Measurements from ENCODE around the gene RGS19. TPM values are rescaled to one million over a fixed set of nuclear protein-coding genes. Genes with fewer than 3 reads are reported as not detected.

The RGS19 gene
- polyA plus RNA-seq, 1 donor (not counting 4 experiments of a cell fraction or from before 2014, with no cell fraction given) = 11.8 TPM

GRCh38 chr20:64072498-64073063 lies 6.7 kb downstream of the RGS19 start:
- Histone ChIP-seq H3K4me3 (ENCODE audit: control insufficient read depth in 2 of 3, extremely low read depth in 1 of 3, insufficient read depth in 2 of 3, low read depth in 1 of 3, low read length in 3 of 3) (no peak overlapping the region), H3K36me3 (ENCODE audit: control insufficient read depth in 2 of 2, extremely low read depth in 1 of 2, insufficient read depth in 2 of 2, low read length in 2 of 2) (peaks cover 0 to 10% of the 10 kb centered on the region in 2 experiments), H3K27ac (ENCODE audit: control insufficient read depth, insufficient read depth, low read length) (no peak overlapping the region), H2AFZ (ENCODE audit: control insufficient read depth, low read length) (no peak overlapping the region), H3K9me3 (ENCODE audit: control insufficient read depth, low read depth, low read length) (no peaks in the 10 kb centered on the region), H3K4me2 (ENCODE audit: control insufficient read depth, extremely low read depth, insufficient read depth, low read depth, low read length) (no peak overlapping the region), H3K79me2 (ENCODE audit: control insufficient read depth, insufficient read depth, low read length) (no peaks in the 10 kb centered on the region), H3K4me1 (ENCODE audit: control insufficient read depth, extremely low read depth, insufficient read depth, low read length) (no peaks in the 10 kb centered on the region), H3K27me3 (ENCODE audit: control insufficient read depth, extremely low read depth, insufficient read depth, low read length) (no peaks in the 10 kb centered on the region), H4K20me1 (ENCODE audit: control insufficient read depth, extremely low read depth, insufficient read depth, low read length) (no peaks in the 10 kb centered on the region), H3K9me1 (ENCODE audit: control insufficient read depth, extremely low read depth, insufficient read depth, low read length) (no peaks in the 10 kb centered on the region), H3K9ac (ENCODE audit: control insufficient read depth, extremely low read depth, insufficient read depth, low read length) (no peak overlapping the region)
- TF ChIP-seq CTCF (optimal IDR thresholded peaks at IDR 0.05 in 1 of 3, IDR thresholded peaks at IDR 0.05 in 1 of 3, conservative IDR thresholded peaks at IDR 0.05 in 1 of 3; ENCODE audit: extremely low read depth in 1 of 3, insufficient read depth in 2 of 3, low read length in 3 of 3) (no peak), EZH2 (IDR thresholded peaks at IDR 0.05; ENCODE audit: low read length) (no peak)
- no peak for DNase-seq (ENCODE audit: low read depth, low spot score)
- dilution Hi-C loops (cut with MboI; ENCODE audit: extremely low pct_ligation_motif_present, low sequenced_read_pairs) = no loop called here
- FAIRE-seq = no peak

GRCh38 chr20:64071341-64072332 lies 7.7 kb downstream of the RGS19 start:
- Histone ChIP-seq H3K4me1 (ENCODE audit: control insufficient read depth, extremely low read depth, insufficient read depth, low read length) (peaks cover 2% of the 10 kb centered on the region), H2AFZ (ENCODE audit: control insufficient read depth, low read length) (no peak overlapping the region), H4K20me1 (ENCODE audit: control insufficient read depth, extremely low read depth, insufficient read depth, low read length) (no peaks in the 10 kb centered on the region), H3K4me2 (ENCODE audit: control insufficient read depth, extremely low read depth, insufficient read depth, low read depth, low read length) (no peak overlapping the region), H3K27me3 (ENCODE audit: control insufficient read depth, extremely low read depth, insufficient read depth, low read length) (no peaks in the 10 kb centered on the region), H3K36me3 (ENCODE audit: control insufficient read depth in 2 of 2, extremely low read depth in 1 of 2, insufficient read depth in 2 of 2, low read length in 2 of 2) (peaks cover 0 to 10% of the 10 kb centered on the region in 2 experiments), H3K27ac (ENCODE audit: control insufficient read depth, insufficient read depth, low read length) (no peak overlapping the region), H3K9me3 (ENCODE audit: control insufficient read depth, low read depth, low read length) (no peaks in the 10 kb centered on the region), H3K9me1 (ENCODE audit: control insufficient read depth, extremely low read depth, insufficient read depth, low read length) (no peaks in the 10 kb centered on the region), H3K4me3 (ENCODE audit: control insufficient read depth in 2 of 3, extremely low read depth in 1 of 3, insufficient read depth in 2 of 3, low read depth in 1 of 3, low read length in 3 of 3) (no peak overlapping the region), H3K79me2 (ENCODE audit: control insufficient read depth, insufficient read depth, low read length) (no peaks in the 10 kb centered on the region), H3K9ac (ENCODE audit: control insufficient read depth, extremely low read depth, insufficient read depth, low read length) (no peak overlapping the region)
- DNase-seq (ENCODE audit: low read depth, low spot score) = no peak
- no peak for FAIRE-seq
- no peak for TF ChIP-seq EZH2 (IDR thresholded peaks at IDR 0.05; ENCODE audit: low read length)
- no peak for TF ChIP-seq CTCF (optimal IDR thresholded peaks at IDR 0.05 in 1 of 3, IDR thresholded peaks at IDR 0.05 in 1 of 3, conservative IDR thresholded peaks at IDR 0.05 in 1 of 3; ENCODE audit: extremely low read depth in 1 of 3, insufficient read depth in 2 of 3, low read length in 3 of 3)
- dilution Hi-C loops (cut with MboI; ENCODE audit: extremely low pct_ligation_motif_present, low sequenced_read_pairs) = no loop called here
